ENCODE results near the gene ASF1B. TPM values are rescaled to one million over a fixed set of nuclear protein-coding genes. Genes with fewer than 3 reads are reported as not detected.

ASF1B gene
- total RNA-seq, 4 donors from 2014 or later = 1.2 TPM; not detected in 3

- Histone ChIP-seq H3K4me3 (no peak overlapping the region), H3K36me3 (peaks cover 0 to 82% of the 10 kb centered on the region in 2 donors), H3K4me1 (no peaks in the 10 kb centered on the region), H3K27me3 (no peaks in the 10 kb centered on the region), H3K27ac (no peak overlapping the region), H3K9me3 (no peaks in the 10 kb centered on the region)
- WGBS, 2 donors (ENCODE audit: low coverage in 1 of 2) = 50 to 81% methylated on average over 1 to 12 of the region's 25 CpGs
- TF ChIP-seq CTCF (IDR thresholded peaks at IDR 0.05) = no peak
- TF ChIP-seq POLR2AphosphoS5 (IDR thresholded peaks at IDR 0.05) = no peak
- TF ChIP-seq POLR2A (IDR thresholded peaks at IDR 0.05) = no peak
- no peak for TF ChIP-seq EP300 (IDR thresholded peaks at IDR 0.05)
- no peak for ATAC-seq
Observed at GRCh38 chr19:14160017-14160703, 23.8 kb upstream of the ASF1B start.

- TF ChIP-seq EP300 (IDR thresholded peaks at IDR 0.05) (no peak), POLR2A (IDR thresholded peaks at IDR 0.05) (no peak), CTCF (IDR thresholded peaks at IDR 0.05) (no peak), POLR2AphosphoS5 (IDR thresholded peaks at IDR 0.05) (no peak)
- no CpG with 5 or more reads among the region's 12 CpGs for WGBS, 2 donors (ENCODE audit: low coverage in 1 of 2)
- H3K4me1 ChIP-seq = no peaks in the 10 kb centered on the region
- peaks cover 0 to 93% of the 10 kb centered on the region in 2 donors for H3K36me3 ChIP-seq
- H3K4me3 ChIP-seq = no peak overlapping the region
- ATAC-seq = no peak
- H3K27me3 ChIP-seq = no peaks in the 10 kb centered on the region
- no peak overlapping the region for H3K27ac ChIP-seq
- H3K9me3 ChIP-seq = no peaks in the 10 kb centered on the region
Observed at GRCh38 chr19:14159059-14159458, 22.7 kb upstream of the ASF1B start.

GRCh38 chr19:14158276-14159023, 22.1 kb upstream of the ASF1B start:
- H3K4me1 ChIP-seq = no peaks in the 10 kb centered on the region
- H3K9me3 ChIP-seq = no peaks in the 10 kb centered on the region
- no peak overlapping the region for H3K27ac ChIP-seq
- no peaks in the 10 kb centered on the region for H3K27me3 ChIP-seq
- TF ChIP-seq POLR2A (IDR thresholded peaks at IDR 0.05) = no peak
- no peak for TF ChIP-seq EP300 (IDR thresholded peaks at IDR 0.05)
- no peak for TF ChIP-seq POLR2AphosphoS5 (IDR thresholded peaks at IDR 0.05)
- TF ChIP-seq CTCF (IDR thresholded peaks at IDR 0.05) = no peak
- no peak overlapping the region for H3K4me3 ChIP-seq
- 80 to 100% methylated on average over 1 of the region's 16 CpGs for WGBS, 2 donors (ENCODE audit: low coverage in 1 of 2)
- peaks cover 0 to 97% of the 10 kb centered on the region in 2 donors for H3K36me3 ChIP-seq
- ATAC-seq = no peak

- ATAC-seq = no peak
- WGBS, 2 donors (ENCODE audit: low coverage in 1 of 2) = 92% methylated on average over 5 of the region's 26 CpGs; no CpG with 5 or more reads in 1 of the 2 donors
- Histone ChIP-seq H3K36me3 (peaks cover 0 to 97% of the 10 kb centered on the region in 2 donors), H3K27ac (no peak overlapping the region), H3K9me3 (no peaks in the 10 kb centered on the region), H3K4me1 (no peaks in the 10 kb centered on the region), H3K27me3 (no peaks in the 10 kb centered on the region), H3K4me3 (no peak overlapping the region)
- no peak for TF ChIP-seq POLR2AphosphoS5 (IDR thresholded peaks at IDR 0.05)
- no peak for TF ChIP-seq POLR2A (IDR thresholded peaks at IDR 0.05)
- no peak for TF ChIP-seq CTCF (IDR thresholded peaks at IDR 0.05)
- TF ChIP-seq EP300 (IDR thresholded peaks at IDR 0.05) = no peak
Observed at GRCh38 chr19:14156971-14157717, 20.8 kb upstream of the ASF1B start.

Measured in gastroesophageal sphincter (tissue), 4 donors.